Measurements from ENCODE around the gene PDE4D. TPM values are rescaled to one million over a fixed set of nuclear protein-coding genes. Genes with fewer than 3 reads are reported as not detected.

The PDE4D gene
- total RNA-seq, 1 donor from 2014 or later, result 14.2 TPM

DNA sequence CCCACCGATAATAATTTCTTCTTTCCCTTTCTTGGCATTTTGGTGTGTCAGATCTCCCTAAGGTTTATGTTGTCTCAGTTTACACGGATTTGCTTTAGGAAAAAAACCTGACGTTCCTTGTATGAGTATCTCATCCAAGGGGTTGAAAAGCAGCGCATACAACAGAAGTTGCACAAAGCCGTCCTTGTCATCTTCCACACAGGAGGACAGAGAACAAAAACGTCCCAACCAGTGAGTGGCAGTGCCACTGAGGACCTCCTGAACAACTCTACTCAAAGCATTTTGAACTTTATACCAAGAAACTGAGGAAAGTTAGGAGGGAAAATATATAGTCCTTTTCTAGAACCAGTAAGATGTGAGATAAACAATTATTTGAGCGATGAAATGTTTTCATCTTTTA is 547.0 kb downstream of the PDE4D start:
- Mint-ChIP-seq H3K4me3 (ENCODE audit: unreplicated experiment) (no peak overlapping the region), H3K27me3 (ENCODE audit: low read depth, unreplicated experiment) (no peaks in the 10 kb centered on the region), H3K9me3 (ENCODE audit: unreplicated experiment) (no peaks in the 10 kb centered on the region), H3K27ac (ENCODE audit: unreplicated experiment) (no peak overlapping the region), H3K36me3 (ENCODE audit: low read depth, unreplicated experiment) (no peaks in the 10 kb centered on the region), H3K4me1 (ENCODE audit: low read depth, unreplicated experiment) (peaks cover 7% of the 10 kb centered on the region)
- TF ChIP-seq EZH2 (IDR thresholded peaks at IDR 0.05; ENCODE audit: insufficient read depth, low read length), result no peak
- TF ChIP-seq, protein P1, sequence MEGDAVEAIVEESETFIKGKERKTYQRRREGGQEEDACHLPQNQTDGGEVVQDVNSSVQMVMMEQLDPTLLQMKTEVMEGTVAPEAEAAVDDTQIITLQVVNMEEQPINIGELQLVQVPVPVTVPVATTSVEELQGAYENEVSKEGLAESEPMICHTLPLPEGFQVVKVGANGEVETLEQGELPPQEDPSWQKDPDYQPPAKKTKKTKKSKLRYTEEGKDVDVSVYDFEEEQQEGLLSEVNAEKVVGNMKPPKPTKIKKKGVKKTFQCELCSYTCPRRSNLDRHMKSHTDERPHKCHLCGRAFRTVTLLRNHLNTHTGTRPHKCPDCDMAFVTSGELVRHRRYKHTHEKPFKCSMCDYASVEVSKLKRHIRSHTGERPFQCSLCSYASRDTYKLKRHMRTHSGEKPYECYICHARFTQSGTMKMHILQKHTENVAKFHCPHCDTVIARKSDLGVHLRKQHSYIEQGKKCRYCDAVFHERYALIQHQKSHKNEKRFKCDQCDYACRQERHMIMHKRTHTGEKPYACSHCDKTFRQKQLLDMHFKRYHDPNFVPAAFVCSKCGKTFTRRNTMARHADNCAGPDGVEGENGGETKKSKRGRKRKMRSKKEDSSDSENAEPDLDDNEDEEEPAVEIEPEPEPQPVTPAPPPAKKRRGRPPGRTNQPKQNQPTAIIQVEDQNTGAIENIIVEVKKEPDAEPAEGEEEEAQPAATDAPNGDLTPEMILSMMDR (IDR thresholded peaks at IDR 0.05; ENCODE audit: insufficient read depth, low read depth, low read length), result no peak
- Histone ChIP-seq H3K27ac (ENCODE audit: low read depth, low read length) (no peak overlapping the region), H3K79me2 (ENCODE audit: insufficient read depth, low read length) (no peaks in the 10 kb centered on the region), H2AFZ (ENCODE audit: low read depth, low read length) (no peak overlapping the region), H3K4me2 (ENCODE audit: low read length) (no peak overlapping the region), H3K36me3 (ENCODE audit: insufficient read depth, low read length) (no peaks in the 10 kb centered on the region), H3K9me3 (ENCODE audit: insufficient read depth, low read depth, low read length) (no peaks in the 10 kb centered on the region), H3K4me3 (ENCODE audit: insufficient read depth, low read depth, low read length) (no peak overlapping the region), H3K9ac (ENCODE audit: low read length) (no peak overlapping the region), H4K20me1 (ENCODE audit: insufficient read depth, low read length) (no peaks in the 10 kb centered on the region), H3K4me1 (ENCODE audit: insufficient read depth, low read length) (no peaks in the 10 kb centered on the region), H3K27me3 (ENCODE audit: insufficient read depth, low read length) (no peaks in the 10 kb centered on the region)
- FAIRE-seq, result no peak
- no peak for DNase-seq (ENCODE audit: low read depth)

DNA sequence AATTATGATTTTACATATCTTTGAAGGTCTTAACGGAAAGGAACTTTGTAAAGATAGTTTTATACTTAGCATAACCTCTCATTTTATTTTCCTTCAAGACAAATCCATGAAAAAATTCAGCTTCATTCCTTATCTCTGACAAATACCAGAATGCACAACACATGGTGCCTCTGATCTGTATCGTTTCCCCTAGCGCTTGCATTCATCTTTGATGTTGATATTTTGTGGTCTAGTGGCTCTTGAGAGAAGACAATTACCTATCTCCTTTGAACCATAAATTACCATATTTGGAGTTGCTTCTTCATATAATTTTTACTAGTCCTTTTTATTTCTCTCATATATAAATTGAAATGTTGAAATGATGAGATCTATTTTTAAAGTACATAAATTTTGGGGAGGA is 551.3 kb downstream of the PDE4D start:
- Histone ChIP-seq H3K79me2 (ENCODE audit: insufficient read depth, low read length) (no peaks in the 10 kb centered on the region), H3K27me3 (ENCODE audit: insufficient read depth, low read length) (no peaks in the 10 kb centered on the region), H2AFZ (ENCODE audit: low read depth, low read length) (no peak overlapping the region), H3K9ac (ENCODE audit: low read length) (no peak overlapping the region), H4K20me1 (ENCODE audit: insufficient read depth, low read length) (no peaks in the 10 kb centered on the region), H3K4me1 (ENCODE audit: insufficient read depth, low read length) (no peaks in the 10 kb centered on the region), H3K4me2 (ENCODE audit: low read length) (no peak overlapping the region), H3K27ac (ENCODE audit: low read depth, low read length) (no peak overlapping the region), H3K4me3 (ENCODE audit: insufficient read depth, low read depth, low read length) (no peak overlapping the region), H3K9me3 (ENCODE audit: insufficient read depth, low read depth, low read length) (no peaks in the 10 kb centered on the region), H3K36me3 (ENCODE audit: insufficient read depth, low read length) (no peaks in the 10 kb centered on the region)
- DNase-seq (ENCODE audit: low read depth) (peak; percentile 40), FAIRE-seq (no peak)
- Mint-ChIP-seq H3K4me3 (ENCODE audit: unreplicated experiment) (no peak overlapping the region), H3K4me1 (ENCODE audit: low read depth, unreplicated experiment) (peaks cover 7% of the 10 kb centered on the region), H3K36me3 (ENCODE audit: low read depth, unreplicated experiment) (no peaks in the 10 kb centered on the region), H3K27me3 (ENCODE audit: low read depth, unreplicated experiment) (no peaks in the 10 kb centered on the region), H3K27ac (ENCODE audit: unreplicated experiment) (no peak overlapping the region), H3K9me3 (ENCODE audit: unreplicated experiment) (no peaks in the 10 kb centered on the region)
- TF ChIP-seq EZH2 (IDR thresholded peaks at IDR 0.05; ENCODE audit: insufficient read depth, low read length), result no peak
- TF ChIP-seq, protein P1 (IDR thresholded peaks at IDR 0.05; ENCODE audit: insufficient read depth, low read depth, low read length), result no peak

DNA sequence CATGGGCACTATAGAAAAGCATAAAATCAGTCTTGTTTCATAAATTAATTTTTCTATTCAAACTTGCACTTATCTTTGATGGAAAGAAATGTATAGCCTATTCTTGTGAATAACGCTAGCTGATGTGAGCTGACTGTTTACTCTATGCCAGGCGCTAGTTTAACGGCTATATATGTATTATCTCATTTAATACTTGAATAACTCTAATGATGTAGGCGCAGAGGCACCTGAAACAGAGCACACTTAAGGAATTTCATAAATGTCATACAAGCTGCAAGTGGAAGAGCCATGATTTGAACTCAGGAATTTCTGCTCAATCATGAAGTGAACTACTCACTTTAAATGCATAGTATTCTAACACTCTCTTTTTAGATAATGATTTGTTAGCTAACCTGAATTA is 551.8 kb downstream of the PDE4D start:
- no peaks in the 10 kb centered on the region for H4K20me1 ChIP-seq (ENCODE audit: insufficient read depth, low read length)
- no peaks in the 10 kb centered on the region for H3K27me3 Mint-ChIP-seq (ENCODE audit: low read depth, unreplicated experiment)
- H3K4me3 ChIP-seq (ENCODE audit: insufficient read depth, low read depth, low read length), result no peak overlapping the region
- H3K27me3 ChIP-seq (ENCODE audit: insufficient read depth, low read length), result no peaks in the 10 kb centered on the region
- no peaks in the 10 kb centered on the region for H3K9me3 Mint-ChIP-seq (ENCODE audit: unreplicated experiment)
- no peak for FAIRE-seq
- no peak overlapping the region for H2AFZ ChIP-seq (ENCODE audit: low read depth, low read length)
- H3K27ac Mint-ChIP-seq (ENCODE audit: unreplicated experiment), result no peak overlapping the region
- H3K36me3 ChIP-seq (ENCODE audit: insufficient read depth, low read length), result no peaks in the 10 kb centered on the region
- H3K4me1 Mint-ChIP-seq (ENCODE audit: low read depth, unreplicated experiment), result peaks cover 7% of the 10 kb centered on the region
- no peak for DNase-seq (ENCODE audit: low read depth)
- no peaks in the 10 kb centered on the region for H3K79me2 ChIP-seq (ENCODE audit: insufficient read depth, low read length)
- no peak overlapping the region for H3K27ac ChIP-seq (ENCODE audit: low read depth, low read length)
- H3K9ac ChIP-seq (ENCODE audit: low read length), result no peak overlapping the region
- TF ChIP-seq, protein P1 (IDR thresholded peaks at IDR 0.05; ENCODE audit: insufficient read depth, low read depth, low read length), result no peak
- TF ChIP-seq EZH2 (IDR thresholded peaks at IDR 0.05; ENCODE audit: insufficient read depth, low read length), result no peak
- H3K36me3 Mint-ChIP-seq (ENCODE audit: low read depth, unreplicated experiment), result no peaks in the 10 kb centered on the region
- no peak overlapping the region for H3K4me3 Mint-ChIP-seq (ENCODE audit: unreplicated experiment)
- H3K9me3 ChIP-seq (ENCODE audit: insufficient read depth, low read depth, low read length), result no peaks in the 10 kb centered on the region
- H3K4me2 ChIP-seq (ENCODE audit: low read length), result no peak overlapping the region
- H3K4me1 ChIP-seq (ENCODE audit: insufficient read depth, low read length), result no peaks in the 10 kb centered on the region

Data from astrocyte (in vitro differentiated cells and primary cell).